Suppressor macrophage treated with lipopolysaccharide for 1 hour (primary cell): ENCODE data around the gene RNF25.

Experiments used
- DNase-seq, 3 donors: peaks; one replicate each; pipeline ENCODE4 v3.0.0-alpha.2; 2020 to 2022

The RNF25 gene

DNA sequence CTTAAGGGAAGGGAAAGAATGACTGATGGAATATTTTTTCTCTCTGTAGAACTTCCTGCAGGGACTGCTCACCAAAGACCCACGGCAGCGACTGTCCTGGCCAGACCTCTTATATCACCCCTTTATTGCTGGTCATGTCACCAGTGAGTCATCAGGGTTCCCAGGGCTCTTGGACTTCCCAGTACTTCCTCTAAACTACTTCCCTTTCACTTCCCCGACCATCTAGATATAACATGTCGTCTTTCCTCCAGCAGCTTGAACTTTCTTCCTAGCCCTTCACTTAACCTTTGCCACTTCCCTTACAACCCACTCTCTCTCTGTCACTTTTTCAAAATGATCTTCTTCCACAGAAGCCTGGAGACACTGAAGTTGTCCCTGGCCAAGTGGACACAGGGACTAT lies 7.3 kb upstream of the RNF25 start:
- DNase-seq = peak; percentile 94 to 98 (median 96)

DNA sequence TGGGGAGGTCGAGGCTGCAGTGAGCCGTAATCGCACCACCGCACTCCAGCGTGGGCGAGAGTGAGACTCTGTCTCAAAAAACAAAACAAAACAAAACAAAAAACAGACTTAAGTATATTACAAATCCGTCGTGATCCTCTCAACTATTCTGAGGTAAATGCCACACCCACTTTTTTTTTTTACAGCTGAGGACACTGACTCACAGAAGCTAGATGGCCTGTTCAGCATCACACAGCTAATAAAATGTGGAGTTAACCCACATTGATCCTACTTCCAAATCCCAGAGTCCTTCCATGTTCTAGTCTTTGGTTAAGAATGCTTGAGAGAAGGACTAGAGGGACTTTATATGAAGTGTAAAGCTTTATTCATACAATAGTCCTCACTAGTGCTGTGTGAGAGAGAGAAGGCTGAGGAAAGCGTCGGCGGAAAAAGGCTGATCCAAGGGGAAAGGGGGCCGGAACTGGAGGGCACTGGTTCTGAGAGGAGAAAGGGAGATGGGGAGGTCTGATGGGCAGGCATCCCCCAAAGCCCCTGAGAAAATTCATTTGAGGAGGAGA lies 627 bp downstream of the RNF25 start:
- peak; percentile 21 to 48 (median 46) for DNase-seq

DNA sequence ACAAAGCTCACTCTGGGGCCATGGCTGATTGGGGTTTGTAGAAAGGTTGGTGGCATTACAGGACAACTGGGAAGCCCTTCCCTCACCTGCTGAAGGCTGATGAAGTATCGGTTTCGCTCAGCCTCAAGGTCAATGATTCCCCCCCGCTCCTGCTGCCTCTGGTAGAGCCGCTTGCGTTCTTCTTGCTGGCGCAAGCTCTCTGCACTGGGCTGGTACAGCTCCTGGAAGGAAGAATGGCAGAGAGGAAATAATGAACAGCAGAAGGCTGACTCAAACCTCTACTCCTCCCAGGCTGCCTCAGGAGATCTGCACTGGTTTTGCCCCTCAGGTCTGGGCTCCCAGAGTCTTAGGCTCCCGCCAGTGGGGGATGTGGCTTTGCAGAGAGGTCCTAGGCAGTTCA lies 7.1 kb downstream of the RNF25 start:
- DNase-seq = no peak

DNA sequence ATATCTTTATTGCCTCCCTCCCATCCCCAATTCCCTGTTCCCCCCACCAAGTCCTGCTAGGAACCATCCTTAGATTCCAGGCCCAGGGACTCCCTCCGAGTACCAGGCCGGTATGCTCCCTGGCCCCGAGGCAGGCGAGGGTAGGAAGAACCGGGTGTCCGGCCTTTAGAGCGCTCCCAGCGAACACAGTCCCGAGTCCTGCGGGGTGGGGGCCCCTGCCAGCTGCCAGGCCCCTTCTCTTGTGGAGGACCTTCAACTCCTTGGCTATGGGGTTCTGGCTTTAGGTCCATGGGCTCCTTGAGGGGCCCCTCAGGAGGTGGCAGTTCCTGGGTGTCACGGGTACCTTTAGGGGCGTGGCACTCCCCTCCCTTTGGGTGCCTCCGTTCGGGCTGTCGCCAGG lies 7.9 kb downstream of the RNF25 start:
- DNase-seq = no peak

DNA sequence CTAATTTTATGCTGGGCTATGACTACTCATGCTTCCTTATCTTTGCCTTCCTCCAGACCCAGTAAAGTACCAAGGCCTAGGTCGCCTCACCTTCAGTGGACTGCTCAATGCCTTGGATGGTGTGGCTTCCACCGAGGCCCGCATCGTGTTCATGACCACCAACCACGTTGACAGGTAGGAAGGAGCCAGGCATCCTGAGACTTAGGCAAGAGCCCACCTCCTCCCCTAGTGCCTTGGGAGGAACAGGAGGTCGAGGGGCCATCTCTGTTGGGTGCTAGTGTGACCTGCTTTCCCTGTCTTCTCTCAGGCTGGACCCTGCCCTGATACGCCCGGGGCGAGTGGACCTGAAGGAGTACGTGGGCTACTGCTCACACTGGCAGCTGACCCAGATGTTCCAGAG lies 9.0 kb downstream of the RNF25 start:
- DNase-seq = no peak

DNA sequence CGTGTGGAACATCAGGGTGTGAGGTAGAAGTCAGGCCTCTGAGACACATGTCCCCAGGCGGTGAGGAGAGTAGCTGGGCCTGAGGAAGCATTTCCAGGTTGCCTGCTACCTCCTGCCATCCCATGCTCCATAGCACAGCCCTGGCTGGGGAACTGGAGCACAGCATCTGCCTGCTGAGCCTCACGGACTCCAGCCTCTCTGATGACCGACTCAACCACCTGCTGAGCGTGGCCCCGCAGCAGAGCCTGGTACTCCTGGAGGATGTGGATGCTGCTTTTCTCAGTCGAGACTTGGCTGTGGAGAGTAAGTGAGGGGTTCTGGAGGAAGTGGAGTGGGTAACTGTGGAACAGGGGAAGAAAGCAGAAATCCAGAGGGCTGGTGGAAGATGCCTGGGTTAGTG lies 9.4 kb downstream of the RNF25 start:
- no peak for DNase-seq

GRCh38 chr2:218659988-218660358 lies 11.8 kb downstream of the RNF25 start:
- DNase-seq = no peak

DNA sequence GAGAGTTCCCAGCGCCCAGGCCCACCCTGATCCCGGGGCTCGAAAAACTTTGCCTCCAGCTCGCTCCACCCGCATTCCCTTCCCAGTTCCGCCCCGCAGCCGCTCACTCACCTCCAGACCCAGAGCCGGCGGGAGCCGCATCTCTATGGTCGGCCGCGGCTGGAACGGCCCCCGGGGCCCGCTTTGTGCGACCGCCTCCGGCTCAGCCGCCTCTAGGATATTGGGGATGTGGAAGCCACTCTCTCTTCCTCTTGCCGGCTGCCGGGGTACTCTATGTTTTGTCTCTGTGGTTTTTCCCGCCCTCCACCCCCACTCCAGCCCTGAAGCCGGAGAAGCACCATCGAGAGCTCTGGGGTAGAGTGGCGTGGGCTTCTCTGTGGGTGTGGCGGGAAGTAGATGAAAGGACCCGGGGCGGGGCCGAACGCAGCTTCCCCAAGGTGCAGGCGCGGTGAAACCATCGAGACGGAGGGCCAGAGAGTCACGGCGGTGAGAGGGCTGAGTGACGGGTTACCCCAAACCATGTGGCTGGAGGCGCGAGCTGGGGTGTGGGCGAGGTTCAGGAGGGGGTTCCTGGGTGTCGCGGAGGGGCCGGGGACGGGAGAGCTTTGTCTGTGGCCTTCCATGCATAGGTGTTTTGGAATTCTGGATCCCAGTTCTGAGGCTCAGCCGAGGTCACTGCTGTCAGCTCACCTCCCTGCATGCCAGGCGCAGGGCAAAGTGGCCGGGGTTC lies 12.4 kb downstream of the RNF25 start, which contains the start of the genes BCS1L and ZNF142:
TSS of gene BCS1L (plus strand) at position 426 of the 730 bp plus-strand sequence. CDS start 1,305 bp downstream, outside the sequence.
TSS of gene ZNF142 (minus strand) at position 366 of the 730 bp plus-strand sequence. CDS start 3,194 bp downstream, outside the sequence.
- DNase-seq = peak; percentile 88 to 95 (median 93)

DNA sequence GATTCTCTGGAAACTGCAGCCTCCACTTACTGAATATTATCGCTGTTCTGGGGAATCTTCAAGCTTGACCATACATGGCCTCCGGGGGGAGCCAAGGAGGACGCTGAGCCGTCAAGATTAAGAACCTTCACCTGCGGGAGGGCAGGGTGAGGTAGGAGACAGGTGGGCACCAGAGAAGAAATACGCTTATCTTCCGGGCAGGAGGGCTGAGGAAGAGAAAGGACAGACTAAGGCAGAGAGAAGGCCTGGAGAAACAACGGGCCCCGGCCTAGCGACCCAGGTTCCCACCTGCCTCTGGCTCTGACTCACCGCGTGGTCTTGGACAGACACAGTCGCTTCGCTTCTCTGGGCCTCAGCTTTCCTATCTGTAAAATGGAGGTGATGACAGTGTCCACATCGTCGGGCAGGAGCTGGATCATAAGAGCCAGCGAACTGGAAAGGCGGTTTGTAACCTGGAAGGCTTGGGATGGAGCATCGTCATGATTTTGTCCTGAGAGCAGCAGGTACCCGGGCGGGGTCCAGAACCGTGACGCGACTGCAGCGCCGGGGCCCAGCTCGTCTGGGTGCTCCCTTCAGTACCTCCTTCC lies 13.0 kb downstream of the RNF25 start:
- DNase-seq = peak; percentile 56 to 66 (median 62)

GRCh38 chr2:218655751-218656150 lies 16.1 kb downstream of the RNF25 start:
- no peak for DNase-seq

DNA sequence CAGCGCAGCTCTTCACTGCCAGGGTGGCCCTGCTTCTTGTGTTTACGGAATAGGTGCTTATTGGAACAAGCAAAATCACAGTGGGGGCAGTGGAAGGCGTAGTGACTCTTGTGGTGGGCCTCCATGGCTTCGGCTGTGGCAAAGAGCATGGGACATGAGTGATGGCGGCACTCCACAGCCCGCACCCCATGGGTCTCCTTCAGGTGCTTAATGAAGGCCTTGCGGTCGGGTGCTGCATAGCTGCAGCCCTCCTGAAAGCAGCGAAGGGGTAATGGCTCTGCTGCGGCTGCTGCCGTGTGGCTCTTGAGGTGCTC lies 23.1 kb downstream of the RNF25 start:
- no peak for DNase-seq

- DNase-seq = peak; percentile 70 to 76 (median 73)
Measured at GRCh38 chr2:218648088-218648786, 23.6 kb downstream of the RNF25 start.

DNA sequence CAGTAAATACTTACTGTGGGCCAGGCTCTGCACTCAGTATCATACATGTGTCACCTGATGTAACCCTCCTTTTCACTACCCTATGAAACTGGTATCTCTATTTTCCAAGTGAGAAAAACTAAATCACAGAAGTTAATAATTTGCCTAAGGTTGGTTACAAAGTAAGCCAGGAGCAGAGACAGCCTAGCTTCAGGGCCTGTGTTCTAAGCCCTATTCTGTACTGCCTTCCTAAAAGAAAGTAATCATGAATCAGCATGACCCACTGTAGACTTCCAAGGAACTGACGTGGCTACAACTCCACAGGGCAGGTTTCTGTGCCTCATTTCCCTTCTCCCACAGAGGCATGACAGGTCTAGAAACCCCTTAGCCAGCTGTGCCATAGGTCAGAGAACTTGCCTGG lies 26.7 kb downstream of the RNF25 start:
- DNase-seq = no peak

DNA sequence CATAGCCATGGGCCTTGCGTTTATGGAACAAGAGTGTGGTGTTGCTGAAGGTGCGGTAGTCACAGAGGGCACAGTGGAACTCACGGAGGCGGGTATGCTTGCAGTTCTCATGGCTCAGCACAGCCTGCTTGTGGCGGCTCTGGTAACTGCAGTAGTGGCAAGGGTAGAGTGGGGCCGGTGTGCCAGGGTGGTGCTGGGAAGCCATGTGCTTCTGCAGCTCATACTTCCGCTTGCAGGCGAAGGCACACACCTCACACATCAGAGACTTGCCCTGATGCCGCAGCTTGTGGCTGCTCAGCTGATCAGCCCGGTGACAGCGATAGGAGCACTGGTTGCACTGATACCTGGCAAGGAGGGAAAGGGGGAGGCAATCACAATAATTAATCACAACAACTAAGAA lies 27.1 kb downstream of the RNF25 start:
- no peak for DNase-seq

GRCh38 chr2:218643751-218644310 lies 28.0 kb downstream of the RNF25 start:
- DNase-seq = no peak

GRCh38 chr2:218642786-218643185 lies 29.0 kb downstream of the RNF25 start:
- DNase-seq = no peak

GRCh38 chr2:218642121-218642656 lies 29.6 kb downstream of the RNF25 start:
- no peak for DNase-seq

GRCh38 chr2:218638372-218638771 lies 33.4 kb downstream of the RNF25 start:
- DNase-seq = no peak

- DNase-seq = no peak
Measured at GRCh38 chr2:218635719-218636118, 36.1 kb downstream of the RNF25 start.

DNA sequence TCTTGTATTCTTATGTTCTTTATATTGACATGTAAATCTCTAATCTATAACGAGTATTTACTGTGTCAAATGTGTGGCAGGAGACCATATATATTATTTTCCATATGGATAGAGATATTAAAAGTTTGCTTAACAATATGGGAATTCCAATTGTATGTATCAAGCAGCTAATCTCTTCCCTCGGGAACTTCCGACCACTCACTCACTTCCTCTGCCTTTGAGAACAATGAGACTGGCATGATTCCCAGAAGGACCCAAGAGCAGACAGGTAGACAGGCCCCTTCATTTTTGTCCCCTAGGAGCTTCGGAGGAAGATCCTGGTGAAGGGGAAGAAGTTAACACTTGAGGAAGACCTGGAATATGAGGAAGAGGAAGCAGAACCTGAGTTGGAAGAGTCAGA lies 40.0 kb downstream of the RNF25 start:
- no peak for DNase-seq

DNA sequence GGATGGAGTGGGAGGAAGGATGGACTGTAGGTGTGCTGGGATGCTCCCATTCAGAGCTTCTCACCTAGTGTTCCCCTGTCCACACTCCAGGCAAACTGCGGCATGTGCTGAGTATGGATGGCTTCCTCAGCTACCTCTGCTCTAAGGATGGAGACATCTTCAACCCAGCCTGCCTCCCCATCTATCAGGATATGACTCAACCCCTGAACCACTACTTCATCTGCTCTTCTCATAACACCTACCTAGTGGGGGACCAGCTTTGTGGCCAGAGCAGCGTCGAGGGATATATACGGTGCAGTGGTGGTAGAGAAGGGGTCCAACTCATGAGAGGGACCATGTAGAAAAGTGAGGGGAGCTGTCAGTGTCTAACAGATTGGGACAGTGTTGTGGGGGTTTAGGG lies 43.9 kb downstream of the RNF25 start:
- no peak for DNase-seq

GRCh38 chr2:218626369-218626768 lies 45.4 kb downstream of the RNF25 start:
- no peak for DNase-seq

- DNase-seq = peak in 2 of 3 donors; percentile 49 to 51
Measured at GRCh38 chr2:218623366-218623705, 48.5 kb downstream of the RNF25 start.
